Activated naive CD4-positive, alpha-beta T cell (primary cell): ENCODE measurements around the gene ULK1.
"Not testable (repeated sequence)": the region's sequence is repeated elsewhere in the genome, so short reads cannot be mapped to it uniquely, and the experiment has no call there.

ENCODE experiments used
- DNase-seq, 4 experiments: peaks; one replicate each; lab custom pipeline; 2025; lab: John Stamatoyannopoulos, UW

The ULK1 gene

GRCh38 chr12:131862084-131862441 is 32.4 kb upstream of the ULK1 start:
- no peak for DNase-seq

DNA sequence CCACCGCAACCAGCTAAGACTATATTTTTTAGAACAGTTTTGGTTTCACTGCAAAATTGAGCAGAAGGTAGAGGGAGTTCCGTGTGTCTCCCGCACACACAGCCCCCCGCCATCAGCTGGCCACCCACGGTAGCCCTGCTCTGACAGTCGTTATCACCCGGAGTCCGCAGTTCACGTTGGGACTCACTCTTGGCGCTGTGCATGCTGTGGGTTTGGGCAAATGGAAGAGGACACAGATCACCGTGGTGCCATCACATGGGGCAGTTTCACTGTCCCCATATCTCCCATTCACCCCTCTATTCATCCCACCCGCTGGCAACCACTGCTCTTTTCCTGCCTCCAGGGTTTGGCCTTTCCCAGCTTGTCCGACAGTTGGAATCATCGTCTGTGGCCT is 31.8 kb upstream of the ULK1 start:
- no peak for DNase-seq

- DNase-seq = no peak
Observed at GRCh38 chr12:131862994-131863710, 31.3 kb upstream of the ULK1 start.

GRCh38 chr12:131863711-131864396 is 30.6 kb upstream of the ULK1 start:
- no peak for DNase-seq

DNA sequence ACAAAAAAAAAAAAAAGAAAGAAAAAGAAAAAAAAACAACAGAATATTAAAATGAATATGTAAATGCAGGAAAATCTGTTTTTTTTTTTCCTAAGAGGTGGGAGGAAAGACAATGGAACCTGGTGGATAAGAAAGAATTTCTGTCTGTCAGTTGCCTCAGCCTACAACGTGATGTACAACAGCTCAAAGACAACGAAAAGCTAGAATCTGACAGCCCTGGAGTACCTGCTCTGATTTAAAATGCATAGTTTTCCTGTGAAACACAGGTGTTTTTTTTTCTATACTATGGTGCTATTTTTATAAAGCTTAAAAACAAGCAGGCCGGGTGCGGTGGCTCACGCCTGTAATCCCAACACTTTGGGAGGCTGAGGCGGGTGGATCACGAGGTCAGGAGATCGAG is 30.0 kb upstream of the ULK1 start:
- DNase-seq = no peak

GRCh38 chr12:131865180-131865875 is 29.1 kb upstream of the ULK1 start:
- DNase-seq = no peak

GRCh38 chr12:131867471-131867870 is 27.0 kb upstream of the ULK1 start:
- no peak for DNase-seq

DNA sequence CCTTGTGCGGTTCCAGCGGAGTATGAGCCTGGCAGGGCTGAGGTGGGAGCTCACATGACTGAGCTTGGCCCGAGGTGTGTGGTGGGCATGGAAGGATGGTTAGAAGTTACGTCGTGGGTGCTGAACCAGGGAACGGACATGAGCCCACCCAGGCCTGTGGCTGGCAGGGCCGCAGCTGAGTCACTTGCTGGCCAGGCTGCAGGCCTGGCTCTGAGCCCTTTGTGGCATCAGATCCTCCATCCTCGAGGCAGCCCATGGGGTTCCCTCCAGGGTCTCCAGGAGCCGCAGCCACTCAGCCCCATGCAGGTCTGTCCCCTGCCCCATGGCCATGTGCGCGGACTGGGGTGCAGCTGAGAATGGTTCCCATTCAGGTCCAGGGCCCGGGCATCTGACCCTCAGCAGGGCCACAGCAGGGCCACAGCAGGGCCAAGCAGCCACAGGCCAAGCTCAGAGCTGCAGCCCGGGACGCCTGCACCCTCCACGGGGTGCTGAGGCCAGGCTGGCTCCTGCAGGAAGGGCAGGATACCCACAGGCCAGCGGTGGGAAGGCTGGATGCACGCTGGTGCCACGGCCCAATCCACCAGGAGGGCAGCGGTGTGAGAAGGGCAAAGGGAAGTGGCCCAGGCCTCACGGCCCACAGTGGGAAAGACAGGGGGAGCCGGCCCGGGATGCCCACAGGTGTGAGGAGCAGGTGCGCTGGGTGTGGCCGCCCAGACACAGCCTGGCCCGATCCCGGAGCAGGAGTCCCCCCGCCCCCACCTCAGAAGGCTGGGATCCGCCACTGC is 26.3 kb upstream of the ULK1 start:
- DNase-seq = no peak

DNA sequence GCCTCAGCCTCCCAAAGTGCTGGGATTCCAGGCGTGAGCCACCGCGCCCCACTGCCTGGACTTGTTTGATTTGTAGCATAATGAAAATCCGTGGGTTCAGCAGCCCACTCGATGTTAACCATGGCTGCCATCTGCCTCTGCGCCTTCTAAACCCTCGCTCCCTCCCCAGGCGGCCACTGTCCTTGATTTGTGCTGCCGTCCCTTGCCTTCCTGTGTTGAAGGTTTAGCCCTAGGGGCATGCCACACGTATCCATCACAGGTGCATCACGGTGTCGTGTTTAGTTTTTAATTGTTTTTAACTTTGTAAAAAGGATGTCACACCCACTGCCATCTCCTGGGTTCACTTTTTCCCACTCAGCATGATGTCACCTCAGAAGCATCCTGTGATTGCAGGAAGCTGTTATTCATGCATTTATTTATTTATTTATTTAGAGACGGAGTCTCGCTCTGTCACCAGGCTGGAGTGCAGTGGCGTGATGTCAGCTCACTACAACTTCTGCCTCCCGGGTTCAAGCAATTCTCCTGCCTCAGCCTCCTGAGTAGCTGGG is 24.5 kb upstream of the ULK1 start:
- no peak for DNase-seq

- DNase-seq = no peak
Observed at GRCh38 chr12:131871677-131872076, 22.7 kb upstream of the ULK1 start.

DNA sequence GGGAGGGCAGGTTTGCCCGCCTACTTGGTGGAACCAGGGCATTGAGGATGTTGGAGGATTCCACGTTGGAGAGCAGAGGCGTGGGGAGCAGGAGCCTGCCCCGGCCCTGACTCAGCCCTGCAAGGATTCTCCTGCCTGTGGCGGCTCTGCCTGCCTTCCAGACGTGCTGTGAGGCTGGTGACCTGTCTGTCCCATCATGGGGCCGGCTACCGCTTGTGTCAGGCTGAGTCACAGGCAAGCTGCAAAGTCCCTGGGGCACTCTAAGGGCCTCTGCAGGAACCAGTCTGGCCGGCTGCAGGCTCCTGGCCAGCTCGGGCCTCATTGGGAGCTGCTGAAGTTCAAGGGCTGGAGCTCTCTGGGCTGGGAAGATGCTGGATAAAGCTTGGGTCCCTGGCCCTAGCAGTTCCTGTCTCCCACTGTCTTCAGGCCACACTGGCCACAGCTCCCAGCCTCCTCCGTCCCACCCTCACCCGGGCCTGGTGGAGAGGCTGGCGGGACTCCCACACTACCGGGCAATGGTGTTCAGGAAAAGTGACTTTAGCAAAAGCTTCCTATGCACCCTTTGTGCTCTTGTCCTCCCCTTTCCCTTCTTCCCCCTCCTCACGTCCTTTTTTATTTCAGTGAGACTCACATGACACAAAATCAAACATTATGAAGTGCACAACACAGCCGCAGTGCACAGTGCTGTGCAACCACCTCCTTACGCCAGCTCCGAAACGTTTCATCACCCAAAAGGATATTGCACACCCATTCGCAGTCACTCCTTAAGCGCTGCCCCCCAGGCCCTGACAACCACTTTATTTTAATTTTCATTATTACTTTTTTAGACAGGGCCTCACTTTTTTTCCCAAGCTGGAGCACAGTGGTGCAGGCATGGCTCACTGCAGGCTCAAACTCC is 22.0 kb upstream of the ULK1 start:
- DNase-seq = no peak

DNA sequence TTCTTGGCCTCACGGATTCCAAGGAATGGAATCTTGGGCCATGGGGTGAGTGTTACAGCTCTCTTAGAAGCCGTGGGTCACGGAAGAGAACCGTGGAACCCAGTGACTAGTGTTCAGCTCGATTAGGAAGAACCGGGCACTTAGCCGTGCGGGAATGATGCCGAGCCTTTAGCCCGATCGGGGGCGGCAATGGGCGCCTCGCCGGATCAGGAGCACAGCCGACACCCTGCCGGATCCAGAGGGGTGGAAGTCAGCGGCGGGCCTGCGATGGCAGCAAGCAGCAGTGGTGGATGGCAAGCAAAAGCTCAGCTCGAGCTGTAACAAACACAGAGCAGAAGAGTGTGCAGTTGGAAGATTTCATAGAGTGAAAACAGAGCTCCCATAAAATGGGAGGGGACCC is 21.1 kb upstream of the ULK1 start:
- no peak for DNase-seq

- not testable (repeated sequence) for DNase-seq
Observed at GRCh38 chr12:131874972-131875371, 19.4 kb upstream of the ULK1 start.

DNA sequence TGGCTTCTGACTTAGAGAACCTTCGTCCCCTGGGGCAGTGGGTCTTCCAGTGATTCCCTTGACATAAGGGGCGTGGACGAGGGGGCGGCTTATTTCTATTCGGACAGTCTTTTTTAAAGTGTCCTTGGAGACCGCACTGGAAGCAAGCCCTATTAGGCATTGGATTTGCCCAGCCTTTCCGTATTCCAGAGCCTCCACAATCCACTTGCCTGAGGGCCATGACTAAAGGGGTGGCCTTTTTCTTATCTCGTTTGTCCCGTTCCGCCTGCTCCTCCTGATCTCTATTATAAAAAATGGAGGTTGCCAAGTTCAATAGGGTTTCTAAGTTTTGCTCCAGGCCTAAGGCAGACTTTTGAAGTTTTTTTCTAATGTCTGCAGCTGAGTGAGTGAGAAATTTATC is 17.2 kb upstream of the ULK1 start:
- DNase-seq = not testable (repeated sequence)

DNA sequence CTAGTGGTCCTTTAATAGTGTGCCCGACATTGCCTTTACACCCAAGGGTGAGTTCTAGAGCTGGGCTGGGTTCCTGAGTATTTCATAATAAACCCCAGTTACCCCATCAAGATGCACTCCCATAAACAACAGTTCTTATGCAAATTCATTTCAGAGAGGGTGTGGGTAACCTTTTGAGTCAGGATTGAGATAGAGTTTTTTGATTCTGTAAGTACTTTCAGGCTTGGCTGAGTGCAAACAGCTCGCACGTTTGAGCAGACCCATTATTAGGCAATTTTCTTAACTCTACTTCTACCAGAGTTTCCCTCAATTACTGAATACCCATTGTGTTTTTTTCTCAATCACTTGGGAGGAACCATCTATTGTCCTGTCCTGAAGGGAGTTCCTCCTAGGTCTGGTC is 16.0 kb upstream of the ULK1 start:
- DNase-seq = not testable (repeated sequence)

DNA sequence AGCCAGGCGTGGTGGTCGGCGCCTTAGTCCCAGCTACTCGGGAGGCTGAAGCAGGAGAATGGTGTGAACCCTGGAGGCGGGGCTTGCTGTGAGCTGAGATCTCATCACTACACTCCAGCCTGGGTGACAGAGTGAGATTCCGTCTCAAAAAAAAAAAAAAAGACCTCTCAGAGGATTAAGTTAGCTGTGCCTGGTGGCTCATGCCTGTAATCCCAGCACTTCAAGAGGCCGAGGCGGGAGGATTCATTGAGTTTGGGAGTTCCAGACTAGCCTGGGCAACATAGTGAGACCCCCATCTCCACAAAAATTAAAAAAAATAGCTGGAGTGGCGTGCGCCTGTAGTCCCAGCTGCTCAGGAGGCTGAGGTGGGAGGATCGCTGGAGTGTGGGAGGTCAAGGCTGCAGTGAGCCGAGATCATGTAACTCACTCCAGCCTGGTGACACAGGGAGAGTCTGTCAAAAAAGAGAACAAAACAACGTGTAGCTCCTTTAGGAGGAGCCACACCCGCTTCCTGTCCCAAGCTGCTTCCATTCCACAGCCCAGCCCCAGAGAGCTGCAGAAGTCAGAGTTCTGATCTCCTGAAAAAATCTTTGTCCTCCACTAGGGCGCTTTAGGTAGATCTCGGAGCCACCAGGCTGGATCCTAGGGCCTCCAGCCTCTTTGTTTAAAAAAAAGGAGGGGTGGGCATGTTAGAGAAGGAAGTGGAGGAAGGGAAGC is 11.5 kb upstream of the ULK1 start:
- no peak for DNase-seq

DNA sequence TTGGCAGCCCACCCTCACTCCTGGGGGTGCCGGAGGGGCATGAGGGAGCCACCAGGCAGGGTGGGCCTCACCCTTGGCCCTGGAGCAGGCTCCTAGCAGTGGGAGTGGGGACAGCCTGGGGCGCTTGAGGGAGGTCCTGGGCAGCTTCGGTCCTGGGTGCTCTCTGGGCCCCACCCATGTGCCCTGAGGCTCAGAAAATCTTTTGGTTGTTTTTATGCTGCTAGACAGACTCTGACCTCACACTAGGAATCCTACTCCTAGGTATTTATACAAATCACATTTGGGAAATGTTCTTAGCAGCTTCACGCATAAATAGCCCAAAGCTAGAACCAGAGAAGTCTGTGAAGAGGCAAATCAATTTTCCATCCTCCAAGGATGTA is 10.9 kb upstream of the ULK1 start:
- no peak for DNase-seq

DNA sequence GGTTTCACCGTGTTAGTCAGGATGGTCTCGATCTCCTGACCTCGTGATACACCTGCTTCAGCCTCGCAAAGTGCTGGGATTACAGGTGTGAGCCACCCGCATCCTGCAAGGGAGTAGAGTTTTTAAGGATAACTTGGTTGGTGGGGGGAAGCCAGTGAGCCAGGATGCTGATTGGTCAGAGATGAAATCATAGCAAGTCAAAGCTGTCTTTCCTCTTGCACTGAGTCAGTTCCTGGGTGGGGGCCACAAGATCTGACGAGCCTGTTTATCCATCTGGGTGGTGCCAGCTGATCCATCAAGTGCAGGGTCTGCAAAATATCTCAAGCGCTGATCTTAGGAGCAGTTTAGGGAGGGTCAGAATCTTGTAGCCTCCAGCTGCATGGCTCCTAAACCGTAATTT is 9.3 kb upstream of the ULK1 start:
- not testable (repeated sequence) for DNase-seq

- DNase-seq = no peak
Observed at GRCh38 chr12:131885543-131886057, 8.8 kb upstream of the ULK1 start.

GRCh38 chr12:131891722-131892121 is 2.7 kb upstream of the ULK1 start:
- not testable (repeated sequence) for DNase-seq
